Lower leg skin (tissue), 4 donors: ENCODE measurements around the gene TMPRSS9. TPM values are rescaled to one million over a fixed set of nuclear protein-coding genes. Genes with fewer than 3 reads are reported as not detected.

Experiments
- DNase-seq, 2 donors: peaks; one replicate each; pipeline ENCODE4 v3.0.0-alpha.2; 2019; ENCODE audit warnings: low spot score in 2 of 2
- H3K4me3 ChIP-seq: fragments of 200-600 bp; sonication (generic); 2 replicates; pipeline ENCODE4 v1.5.1; 2017; ENCODE audit warnings: mild to moderate bottlenecking, low read depth; ENCODE audit not compliant: poor library complexity, severe bottlenecking
- CTCF ChIP-seq, 3 donors: fragments of 450-650 bp; IDR thresholded peaks; one replicate each; pipeline ENCODE4 v1.5.1; 2016; ENCODE audit warnings: antibody characterized with exemption in 3 of 3, mild to moderate bottlenecking in 3 of 3, moderate library complexity in 2 of 3
- POLR2A ChIP-seq, 2 donors: fragments of 450-650 bp; IDR thresholded peaks; one replicate each; pipeline ENCODE4 v1.6.1; 2016 to 2017; ENCODE audit warnings: antibody characterized with exemption in 2 of 2, mild to moderate bottlenecking in 1 of 2, moderate library complexity in 1 of 2
- WGBS, 2 donors: methylation state at CpG; one replicate each; pipeline ENCODE4 v1.1.5; 2018; 5-methylcytosine and 5-hydroxymethylcytosine counted together
- intact Hi-C: fragments of 100-400 bp; cut with DNase I; formaldehyde crosslinking; loops from one replicate; pipeline ENCODE4 v1.15.0; 2023; ENCODE audit warnings: low total_unique reads
- total RNA-seq, 4 donors: library from RNA; depleted of rRNA; stranded (reverse); fragments of >200 nt; gene quantifications; one replicate each; pipeline ENCODE4 v1.1.0, GENCODE V29; 2016

The TMPRSS9 gene
- total RNA-seq, 4 donors from 2014 or later = not detected

GRCh38 chr19:2443785-2444182 lies 83.7 kb downstream of the TMPRSS9 start:
- no peak overlapping the region for H3K4me3 ChIP-seq
- DNase-seq = no peak
- intact Hi-C loops = no loop called here
- 87 to 93% methylated on average over 17 of the region's 17 CpGs for WGBS, 2 donors
- TF ChIP-seq CTCF (IDR thresholded peaks at IDR 0.05) (no peak), POLR2A (IDR thresholded peaks at IDR 0.05) (no peak)

GRCh38 chr19:2444251-2445002 lies 84.4 kb downstream of the TMPRSS9 start:
- 91 to 96% methylated on average over 30 to 34 of the region's 34 CpGs for WGBS, 2 donors
- intact Hi-C loops = no loop called here
- TF ChIP-seq POLR2A (IDR thresholded peaks at IDR 0.05) (no peak), CTCF (IDR thresholded peaks at IDR 0.05) (no peak)
- no peak for DNase-seq
- no peak overlapping the region for H3K4me3 ChIP-seq

GRCh38 chr19:2446381-2446780 lies 86.3 kb downstream of the TMPRSS9 start:
- H3K4me3 ChIP-seq = no peak overlapping the region
- intact Hi-C loops = no loop called here
- TF ChIP-seq CTCF (IDR thresholded peaks at IDR 0.05) = no peak
- no peak for DNase-seq
- WGBS, 2 donors = 78 to 79% methylated on average over 19 of the region's 19 CpGs

- no peak overlapping the region for H3K4me3 ChIP-seq
- intact Hi-C loops = no loop called here
- TF ChIP-seq CTCF (IDR thresholded peaks at IDR 0.05) = no peak
- no peak for TF ChIP-seq POLR2A (IDR thresholded peaks at IDR 0.05)
- no peak for DNase-seq
- 81 to 87% methylated on average over 11 of the region's 11 CpGs for WGBS, 2 donors
Observed at GRCh38 chr19:2449019-2449418, 89.0 kb downstream of the TMPRSS9 start.

GRCh38 chr19:2451138-2451537 lies 91.1 kb downstream of the TMPRSS9 start:
- WGBS, 2 donors = 92% methylated on average over 7 of the region's 7 CpGs
- H3K4me3 ChIP-seq = no peak overlapping the region
- intact Hi-C loops = no loop called here
- DNase-seq = no peak
- TF ChIP-seq CTCF (IDR thresholded peaks at IDR 0.05) (no peak), POLR2A (IDR thresholded peaks at IDR 0.05) (no peak)

GRCh38 chr19:2451741-2452140 lies 91.7 kb downstream of the TMPRSS9 start:
- intact Hi-C loops = no loop called here
- H3K4me3 ChIP-seq = no peak overlapping the region
- DNase-seq = no peak
- TF ChIP-seq CTCF (IDR thresholded peaks at IDR 0.05) (no peak), POLR2A (IDR thresholded peaks at IDR 0.05) (no peak)
- 90 to 94% methylated on average over 17 to 18 of the region's 18 CpGs for WGBS, 2 donors
